ENCODE measurements around the gene DGCR2. TPM values are rescaled to one million over a fixed set of nuclear protein-coding genes. Genes with fewer than 3 reads are reported as not detected.

DGCR2 gene
- total and polyA plus RNA-seq, 3 donors from 2014 or later: 64.6 to 106 (median 89.5) TPM

GRCh38 chr22:19103880-19104821 lies 18.1 kb downstream of the DGCR2 start:
- WGBS, 2 donors: 49 to 71% methylated on average over 5 of the region's 5 CpGs
- Histone ChIP-seq H3K9me3 (no peaks in the 10 kb centered on the region), H3K27me3 (no peaks in the 10 kb centered on the region), H3K4me1 (peaks cover 10% of the 10 kb centered on the region), H3K4me3 (no peak overlapping the region), H3K27ac (no peak overlapping the region), H3K36me3 (ENCODE audit: low read depth, missing control alignments) (no peaks in the 10 kb centered on the region)
- no peak for DNase-seq
- intact Hi-C loops (cut with DNase I; ENCODE audit: low total_unique reads): no loop called here
- TF ChIP-seq POLR2A (IDR thresholded peaks at IDR 0.05) (no peak), CTCF (IDR thresholded peaks at IDR 0.05) (no peak)

- Histone ChIP-seq H3K4me1 (no peaks in the 10 kb centered on the region), H3K27ac (no peak overlapping the region), H3K36me3 (ENCODE audit: low read depth, missing control alignments) (no peaks in the 10 kb centered on the region), H3K9me3 (no peaks in the 10 kb centered on the region), H3K27me3 (no peaks in the 10 kb centered on the region), H3K4me3 (no peak overlapping the region)
- no peak for DNase-seq
- intact Hi-C loops (cut with DNase I; ENCODE audit: low total_unique reads): no loop called here
- TF ChIP-seq CTCF (IDR thresholded peaks at IDR 0.05): no peak
- TF ChIP-seq POLR2A (IDR thresholded peaks at IDR 0.05): no peak
- 45 to 54% methylated on average over 4 of the region's 4 CpGs for WGBS, 2 donors
Observed at GRCh38 chr22:19098157-19098556, 24.1 kb downstream of the DGCR2 start.

GRCh38 chr22:19097518-19097917 lies 24.7 kb downstream of the DGCR2 start:
- H3K9me3 ChIP-seq: no peaks in the 10 kb centered on the region
- TF ChIP-seq CTCF (IDR thresholded peaks at IDR 0.05) (no peak), POLR2A (IDR thresholded peaks at IDR 0.05) (no peak)
- no peak overlapping the region for H3K4me3 ChIP-seq
- H3K27ac ChIP-seq: no peak overlapping the region
- H3K36me3 ChIP-seq (ENCODE audit: low read depth, missing control alignments): no peaks in the 10 kb centered on the region
- intact Hi-C loops (cut with DNase I; ENCODE audit: low total_unique reads): no loop called here
- DNase-seq: no peak
- H3K27me3 ChIP-seq: no peaks in the 10 kb centered on the region
- WGBS, 2 donors: 70 to 79% methylated on average over 3 of the region's 3 CpGs
- no peaks in the 10 kb centered on the region for H3K4me1 ChIP-seq

DNA sequence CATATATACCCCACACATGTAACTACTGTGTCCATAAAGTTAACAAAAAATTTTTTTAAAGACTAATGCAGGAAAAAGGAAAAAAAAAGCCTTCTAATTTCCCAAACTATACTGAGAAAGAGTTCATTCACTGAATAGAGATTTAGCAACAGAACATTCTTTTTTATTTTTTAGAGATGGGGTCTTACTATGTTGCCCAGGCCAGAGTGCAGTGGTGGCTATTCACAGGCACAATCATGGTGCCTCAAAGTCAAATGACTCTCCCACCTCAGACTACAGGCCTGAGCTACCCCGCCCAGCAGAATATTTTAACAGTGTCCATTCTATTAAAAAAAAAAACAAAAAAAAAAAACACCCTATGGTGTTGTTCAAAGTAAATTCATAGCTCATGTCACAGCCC lies 25.7 kb downstream of the DGCR2 start:
- H3K27ac ChIP-seq: no peak overlapping the region
- DNase-seq: no peak
- no peaks in the 10 kb centered on the region for H3K36me3 ChIP-seq (ENCODE audit: low read depth, missing control alignments)
- TF ChIP-seq CTCF (IDR thresholded peaks at IDR 0.05) (no peak), POLR2A (IDR thresholded peaks at IDR 0.05) (no peak)
- H3K27me3 ChIP-seq: no peaks in the 10 kb centered on the region
- no peaks in the 10 kb centered on the region for H3K9me3 ChIP-seq
- intact Hi-C loops (cut with DNase I; ENCODE audit: low total_unique reads): no loop called here
- H3K4me1 ChIP-seq: no peaks in the 10 kb centered on the region
- no peak overlapping the region for H3K4me3 ChIP-seq
- 96 to 97% methylated on average over 1 of the region's 1 CpG for WGBS, 2 donors
